ENCODE data around the gene SUCNR1.

Gene SUCNR1

DNA sequence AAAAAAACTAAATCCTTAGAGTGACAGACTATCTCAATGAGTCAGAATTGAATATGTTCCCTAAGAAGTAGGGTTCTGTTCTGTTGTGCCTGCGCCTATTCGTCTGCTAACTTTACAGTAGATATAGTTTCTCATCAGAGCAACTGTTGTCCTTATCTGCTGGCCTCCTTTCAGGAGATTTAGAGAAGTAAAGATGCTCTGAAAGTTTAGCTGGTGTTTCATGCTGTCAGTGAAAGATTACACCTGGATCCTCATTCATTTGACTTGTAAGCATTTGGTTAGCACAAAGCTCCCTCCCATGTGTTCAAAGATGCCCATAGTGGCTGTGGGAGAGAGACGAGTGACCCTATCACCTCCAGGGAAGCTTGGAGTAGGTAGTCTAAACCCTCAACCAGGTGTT is 35.0 kb downstream of the SUCNR1 start:
- Histone ChIP-seq H3K9ac (ENCODE audit: low read depth, low read length) (no peak overlapping the region), H3K27ac (ENCODE audit: low read length) (no peak overlapping the region), H3K27me3 (ENCODE audit: insufficient read depth, low read length) (no peaks in the 10 kb centered on the region), H3K4me1 (ENCODE audit: insufficient read depth, low read length) (no peaks in the 10 kb centered on the region), H3K36me3 (ENCODE audit: insufficient read depth, low read depth, low read length) (no peaks in the 10 kb centered on the region), H3K9me3 (ENCODE audit: insufficient read depth, low read depth, low read length) (no peaks in the 10 kb centered on the region), H3K4me3 (ENCODE audit: low read length) (no peak overlapping the region)

GRCh38 chr3:151909681-151910405 is 36.4 kb downstream of the SUCNR1 start:
- Histone ChIP-seq H3K9me3 (ENCODE audit: insufficient read depth, low read depth, low read length) (no peaks in the 10 kb centered on the region), H3K4me3 (ENCODE audit: low read length) (no peak overlapping the region), H3K27me3 (ENCODE audit: insufficient read depth, low read length) (no peaks in the 10 kb centered on the region), H3K27ac (ENCODE audit: low read length) (no peak overlapping the region), H3K4me1 (ENCODE audit: insufficient read depth, low read length) (no peaks in the 10 kb centered on the region), H3K9ac (ENCODE audit: low read depth, low read length) (no peak overlapping the region), H3K36me3 (ENCODE audit: insufficient read depth, low read depth, low read length) (no peaks in the 10 kb centered on the region)

- Histone ChIP-seq H3K9ac (ENCODE audit: low read depth, low read length) (no peak overlapping the region), H3K27ac (ENCODE audit: low read length) (no peak overlapping the region), H3K27me3 (ENCODE audit: insufficient read depth, low read length) (no peaks in the 10 kb centered on the region), H3K36me3 (ENCODE audit: insufficient read depth, low read depth, low read length) (no peaks in the 10 kb centered on the region), H3K9me3 (ENCODE audit: insufficient read depth, low read depth, low read length) (no peaks in the 10 kb centered on the region), H3K4me1 (ENCODE audit: insufficient read depth, low read length) (no peaks in the 10 kb centered on the region), H3K4me3 (ENCODE audit: low read length) (no peak overlapping the region)
Observed at GRCh38 chr3:151911462-151911861, 38.0 kb downstream of the SUCNR1 start.

DNA sequence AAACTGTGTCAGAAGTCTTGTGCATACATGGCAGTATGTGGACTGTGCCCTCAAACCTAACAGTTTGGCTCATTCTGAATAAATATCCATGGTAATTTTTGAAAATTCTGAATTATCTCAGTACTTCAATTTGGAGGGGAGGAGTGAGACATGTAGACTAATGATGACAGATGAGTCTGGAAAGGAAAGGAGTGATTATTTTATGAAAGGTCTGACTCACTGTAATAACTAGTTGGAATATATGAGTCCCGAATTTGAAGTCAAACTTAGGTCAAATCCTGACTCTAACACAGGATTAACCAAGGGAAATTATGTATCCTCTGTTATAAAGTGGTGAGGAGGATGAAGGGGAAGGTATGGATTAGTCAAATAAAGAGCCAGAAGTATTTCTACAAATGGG is 38.6 kb downstream of the SUCNR1 start:
- no peak overlapping the region for H3K27ac ChIP-seq (ENCODE audit: low read length)
- H3K4me1 ChIP-seq (ENCODE audit: insufficient read depth, low read length): no peaks in the 10 kb centered on the region

GRCh38 chr3:151916781-151917180 is 43.3 kb downstream of the SUCNR1 start:
- no peak overlapping the region for H3K27ac ChIP-seq (ENCODE audit: low read length)
- no peaks in the 10 kb centered on the region for H3K27me3 ChIP-seq (ENCODE audit: insufficient read depth, low read length)
- H3K4me1 ChIP-seq (ENCODE audit: insufficient read depth, low read length): no peaks in the 10 kb centered on the region
- H3K36me3 ChIP-seq (ENCODE audit: insufficient read depth, low read depth, low read length): no peaks in the 10 kb centered on the region
- no peak overlapping the region for H3K4me3 ChIP-seq (ENCODE audit: low read length)
- no peak overlapping the region for H3K9ac ChIP-seq (ENCODE audit: low read depth, low read length)
- no peaks in the 10 kb centered on the region for H3K9me3 ChIP-seq (ENCODE audit: insufficient read depth, low read depth, low read length)

More for the DNA sequence above, 38.6 kb downstream of the SUCNR1 start:
- H3K9me3 ChIP-seq (ENCODE audit: insufficient read depth, low read depth, low read length): no peaks in the 10 kb centered on the region
- H3K4me3 ChIP-seq (ENCODE audit: low read length): no peak overlapping the region
- H3K9ac ChIP-seq (ENCODE audit: low read depth, low read length): no peak overlapping the region
- no peaks in the 10 kb centered on the region for H3K27me3 ChIP-seq (ENCODE audit: insufficient read depth, low read length)
- H3K36me3 ChIP-seq (ENCODE audit: insufficient read depth, low read depth, low read length): no peaks in the 10 kb centered on the region

DNA sequence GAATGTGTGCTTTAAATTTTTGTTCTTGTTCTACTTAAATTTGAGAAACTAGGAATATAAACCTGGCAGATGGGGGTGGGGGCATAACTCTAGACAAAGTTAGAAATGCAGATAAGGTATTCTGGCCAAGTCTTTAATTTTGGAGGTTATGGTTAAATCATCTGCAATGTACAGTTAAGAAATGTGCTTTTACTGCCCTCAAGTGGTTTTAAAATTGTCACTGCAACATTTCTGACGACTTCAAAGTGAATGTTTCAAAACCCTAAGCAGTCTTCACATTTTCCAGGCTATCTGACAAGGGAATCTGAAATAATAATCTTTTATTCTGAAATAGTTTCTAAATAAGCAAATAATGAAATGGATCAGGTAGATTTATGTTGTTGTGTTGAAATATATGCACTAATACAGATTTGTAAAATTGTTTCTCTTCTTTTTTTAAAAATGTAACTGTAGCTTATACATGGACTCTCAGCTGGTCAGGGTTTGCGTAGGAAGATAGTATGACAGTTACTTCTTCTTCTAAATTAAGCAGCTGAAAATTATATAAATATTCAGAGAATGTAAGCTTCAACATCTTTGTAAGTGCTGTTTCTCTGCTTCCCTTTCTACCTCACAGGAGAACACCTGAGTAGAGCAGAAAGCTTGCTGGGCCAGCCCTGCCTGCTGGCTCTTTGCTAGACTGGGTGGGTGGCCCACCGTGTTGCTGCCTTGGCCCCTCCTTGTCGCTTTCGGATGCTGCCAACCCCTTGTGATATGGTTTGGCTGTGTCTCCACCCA is 45.0 kb downstream of the SUCNR1 start:
- H3K9me3 ChIP-seq (ENCODE audit: insufficient read depth, low read depth, low read length): no peaks in the 10 kb centered on the region
- H3K27ac ChIP-seq (ENCODE audit: low read length): no peak overlapping the region
- H3K27me3 ChIP-seq (ENCODE audit: insufficient read depth, low read length): no peaks in the 10 kb centered on the region
- H3K4me3 ChIP-seq (ENCODE audit: low read length): no peak overlapping the region
- H3K36me3 ChIP-seq (ENCODE audit: insufficient read depth, low read depth, low read length): no peaks in the 10 kb centered on the region
- no peak overlapping the region for H3K9ac ChIP-seq (ENCODE audit: low read depth, low read length)
- H3K4me1 ChIP-seq (ENCODE audit: insufficient read depth, low read length): no peaks in the 10 kb centered on the region

- Histone ChIP-seq H3K9me3 (ENCODE audit: insufficient read depth, low read depth, low read length) (no peaks in the 10 kb centered on the region), H3K36me3 (ENCODE audit: insufficient read depth, low read depth, low read length) (no peaks in the 10 kb centered on the region), H3K9ac (ENCODE audit: low read depth, low read length) (no peak overlapping the region), H3K4me3 (ENCODE audit: low read length) (no peak overlapping the region), H3K27me3 (ENCODE audit: insufficient read depth, low read length) (no peaks in the 10 kb centered on the region), H3K4me1 (ENCODE audit: insufficient read depth, low read length) (no peaks in the 10 kb centered on the region), H3K27ac (ENCODE audit: low read length) (no peak overlapping the region)
Observed at GRCh38 chr3:151919030-151919328, 45.5 kb downstream of the SUCNR1 start.

DNA sequence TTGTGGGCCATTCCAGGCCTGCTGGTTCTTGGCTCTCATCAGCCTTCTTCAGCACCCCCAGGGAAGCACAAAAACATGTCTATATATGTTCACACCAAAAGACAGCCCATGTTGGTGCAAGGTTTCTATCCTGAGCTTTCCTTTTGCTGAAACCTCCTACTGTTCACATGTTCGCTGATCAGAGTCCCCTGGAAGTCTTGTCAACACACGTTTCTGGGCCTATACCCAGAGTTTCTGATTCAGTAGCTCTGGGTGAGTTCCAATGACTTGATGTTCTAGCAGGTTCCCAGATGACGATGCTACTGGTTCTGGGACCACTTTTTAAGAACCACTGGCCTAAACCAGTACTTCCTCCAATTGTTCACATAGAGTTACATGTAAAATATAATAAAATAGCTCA is 46.0 kb downstream of the SUCNR1 start:
- Histone ChIP-seq H3K27ac (ENCODE audit: low read length) (no peak overlapping the region), H3K4me1 (ENCODE audit: insufficient read depth, low read length) (no peaks in the 10 kb centered on the region), H3K9ac (ENCODE audit: low read depth, low read length) (no peak overlapping the region), H3K27me3 (ENCODE audit: insufficient read depth, low read length) (no peaks in the 10 kb centered on the region), H3K9me3 (ENCODE audit: insufficient read depth, low read depth, low read length) (no peaks in the 10 kb centered on the region), H3K36me3 (ENCODE audit: insufficient read depth, low read depth, low read length) (no peaks in the 10 kb centered on the region), H3K4me3 (ENCODE audit: low read length) (no peak overlapping the region)

- no peaks in the 10 kb centered on the region for H3K4me1 ChIP-seq (ENCODE audit: insufficient read depth, low read length)
- H3K27me3 ChIP-seq (ENCODE audit: insufficient read depth, low read length): no peaks in the 10 kb centered on the region
- no peak overlapping the region for H3K27ac ChIP-seq (ENCODE audit: low read length)
- no peaks in the 10 kb centered on the region for H3K36me3 ChIP-seq (ENCODE audit: insufficient read depth, low read depth, low read length)
- no peak overlapping the region for H3K9ac ChIP-seq (ENCODE audit: low read depth, low read length)
- no peak overlapping the region for H3K4me3 ChIP-seq (ENCODE audit: low read length)
- no peaks in the 10 kb centered on the region for H3K9me3 ChIP-seq (ENCODE audit: insufficient read depth, low read depth, low read length)
Observed at GRCh38 chr3:151923901-151924300, 50.5 kb downstream of the SUCNR1 start.

DNA sequence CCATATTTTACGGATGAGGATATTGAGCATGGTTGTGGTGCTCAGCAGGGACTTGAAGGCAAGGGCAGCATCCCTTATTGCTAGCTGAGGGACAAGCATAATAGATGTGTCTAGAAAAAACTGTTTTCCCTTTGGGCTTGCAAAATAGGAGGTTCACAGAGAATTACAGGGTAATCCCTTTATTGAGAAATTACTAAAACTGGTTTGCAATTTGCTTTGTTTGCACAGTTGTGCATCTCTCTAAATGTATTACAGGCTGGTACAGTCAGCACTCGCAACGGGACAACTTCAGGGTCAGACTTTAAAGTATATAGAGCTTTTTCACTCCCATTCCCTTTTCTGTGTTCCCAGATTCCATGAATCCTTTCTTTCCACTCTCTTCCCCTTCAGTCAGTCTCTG is 51.3 kb downstream of the SUCNR1 start:
- H3K36me3 ChIP-seq (ENCODE audit: insufficient read depth, low read depth, low read length): no peaks in the 10 kb centered on the region
- no peak overlapping the region for H3K27ac ChIP-seq (ENCODE audit: low read length)
- H3K9me3 ChIP-seq (ENCODE audit: insufficient read depth, low read depth, low read length): no peaks in the 10 kb centered on the region
- no peak overlapping the region for H3K9ac ChIP-seq (ENCODE audit: low read depth, low read length)
- H3K27me3 ChIP-seq (ENCODE audit: insufficient read depth, low read length): no peaks in the 10 kb centered on the region
- no peak overlapping the region for H3K4me3 ChIP-seq (ENCODE audit: low read length)
- no peaks in the 10 kb centered on the region for H3K4me1 ChIP-seq (ENCODE audit: insufficient read depth, low read length)

DNA sequence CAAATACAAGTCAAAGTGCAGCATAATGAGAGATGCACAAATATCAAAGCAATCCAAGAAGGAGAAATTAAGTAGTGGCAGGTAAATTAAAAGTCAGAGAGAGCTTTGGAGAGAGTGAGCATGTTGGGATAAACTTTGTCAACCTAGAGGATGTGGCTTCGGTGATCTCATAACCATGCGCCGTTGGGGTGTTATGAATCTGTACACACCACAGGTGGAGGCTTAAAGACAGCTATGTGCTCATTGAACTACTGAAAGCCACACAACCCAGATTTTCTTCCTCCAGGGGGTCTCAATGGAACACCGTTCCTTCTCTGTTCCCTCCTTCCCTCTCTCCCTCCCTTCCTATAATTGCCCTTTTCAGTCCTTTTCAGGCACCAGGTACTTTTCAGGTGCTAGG is 52.0 kb downstream of the SUCNR1 start:
- H3K9ac ChIP-seq (ENCODE audit: low read depth, low read length): no peak overlapping the region
- H3K36me3 ChIP-seq (ENCODE audit: insufficient read depth, low read depth, low read length): no peaks in the 10 kb centered on the region
- H3K27me3 ChIP-seq (ENCODE audit: insufficient read depth, low read length): no peaks in the 10 kb centered on the region
- no peak overlapping the region for H3K27ac ChIP-seq (ENCODE audit: low read length)
- H3K9me3 ChIP-seq (ENCODE audit: insufficient read depth, low read depth, low read length): no peaks in the 10 kb centered on the region
- H3K4me1 ChIP-seq (ENCODE audit: insufficient read depth, low read length): no peaks in the 10 kb centered on the region
- H3K4me3 ChIP-seq (ENCODE audit: low read length): no peak overlapping the region

GRCh38 chr3:151925876-151926275 is 52.4 kb downstream of the SUCNR1 start:
- H3K36me3 ChIP-seq (ENCODE audit: insufficient read depth, low read depth, low read length): no peaks in the 10 kb centered on the region
- no peak overlapping the region for H3K27ac ChIP-seq (ENCODE audit: low read length)
- H3K27me3 ChIP-seq (ENCODE audit: insufficient read depth, low read length): no peaks in the 10 kb centered on the region
- no peaks in the 10 kb centered on the region for H3K9me3 ChIP-seq (ENCODE audit: insufficient read depth, low read depth, low read length)
- no peaks in the 10 kb centered on the region for H3K4me1 ChIP-seq (ENCODE audit: insufficient read depth, low read length)
- H3K9ac ChIP-seq (ENCODE audit: low read depth, low read length): no peak overlapping the region
- H3K4me3 ChIP-seq (ENCODE audit: low read length): no peak overlapping the region

All from iPS-20b (cell line).